Esophagus muscularis mucosa (tissue), 4 donors: ENCODE data around the gene IWS1. TPM values are rescaled to one million over a fixed set of nuclear protein-coding genes. Genes with fewer than 3 reads are reported as not detected.

Experiments
- DNase-seq: peaks from one replicate; pipeline ENCODE4 v3.0.0-alpha.2; 2017; ENCODE audit errors: extremely low spot score
- H3K27ac ChIP-seq, 4 donors: fragments of 200-600 bp; sonication (generic); replicated peaks in 1 of 4; 1 replicate in 3 of 4; 2 replicates in 1 of 4; pipeline ENCODE4 v1.5.1; 2016 to 2019; ENCODE audit warnings: mild to moderate bottlenecking in 1 of 4
- H3K27me3 ChIP-seq, 4 donors: fragments of 200-600 bp; sonication (generic); one replicate each; pipeline versions ENCODE4 v1.5.1 to v1.6.0; 2016 to 2019
- H3K36me3 ChIP-seq, 4 donors: fragments of 200-600 bp; sonication (generic); one replicate each; pipeline ENCODE4 v1.5.1; 2016 to 2019
- H3K4me1 ChIP-seq, 4 donors: fragments of 200-600 bp; sonication (generic); one replicate each; pipeline ENCODE4 v1.5.1; 2016 to 2019
- H3K4me3 ChIP-seq, 4 donors: fragments of 200-600 bp; sonication (generic); 1 replicate in 2 of 4; 2 replicates in 2 of 4; pipeline ENCODE4 v1.5.1; 2016 to 2019; ENCODE audit warnings: mild to moderate bottlenecking in 4 of 4, moderate library complexity in 1 of 4
- H3K9me3 ChIP-seq, 4 donors: fragments of 200-600 bp; sonication (generic); 1 replicate in 3 of 4; 2 replicates in 1 of 4; pipeline ENCODE4 v1.5.1; 2016 to 2019
- EP300 ChIP-seq: sonication (generic); formaldehyde crosslinking; IDR thresholded peaks from one replicate; pipeline ENCODE4 v1.6.1; 2017; ENCODE audit warnings: antibody characterized with exemption
- POLR2A ChIP-seq: fragments of 450-650 bp; IDR thresholded peaks from one replicate; pipeline ENCODE4 v1.6.1; 2017; ENCODE audit warnings: antibody characterized with exemption, moderate library complexity, mild to moderate bottlenecking, low read depth
- POLR2AphosphoS5 ChIP-seq, 2 donors: sonication (generic); formaldehyde crosslinking; IDR thresholded peaks; one replicate each; pipeline ENCODE4 v1.6.1; 2017; ENCODE audit warnings: antibody characterized with exemption in 2 of 2
- WGBS: methylation state at CpG from one replicate; pipeline ENCODE4 v1.1.5; 2018; 5-methylcytosine and 5-hydroxymethylcytosine counted together
- intact Hi-C: fragments of 100-400 bp; cut with DNase I; formaldehyde crosslinking; loops from one replicate; pipeline ENCODE4 v1.15.1; 2023
- total RNA-seq, 4 donors: library from RNA; depleted of rRNA; stranded (reverse); fragments of >200 nt; gene quantifications; one replicate each; pipeline versions ENCODE4 v1.1.0 to v1.2.1, GENCODE V29; 2016
- TF ChIP-seq, protein P1 (sequence below), 3 experiments: fragments of 200-600 bp in 2 of 3; fragments of 450-650 bp in 1 of 3; sonication (generic) in 2 of 3; IDR thresholded peaks; one replicate each; pipeline ENCODE4 v1.5.1; 2017 to 2019; ENCODE audit warnings: antibody characterized with exemption in 3 of 3, mild to moderate bottlenecking in 2 of 3, moderate library complexity in 1 of 3

IWS1 gene
- total RNA-seq, 4 donors from 2014 or later, result 32.6 to 38.1 (median 34.7) TPM

DNA sequence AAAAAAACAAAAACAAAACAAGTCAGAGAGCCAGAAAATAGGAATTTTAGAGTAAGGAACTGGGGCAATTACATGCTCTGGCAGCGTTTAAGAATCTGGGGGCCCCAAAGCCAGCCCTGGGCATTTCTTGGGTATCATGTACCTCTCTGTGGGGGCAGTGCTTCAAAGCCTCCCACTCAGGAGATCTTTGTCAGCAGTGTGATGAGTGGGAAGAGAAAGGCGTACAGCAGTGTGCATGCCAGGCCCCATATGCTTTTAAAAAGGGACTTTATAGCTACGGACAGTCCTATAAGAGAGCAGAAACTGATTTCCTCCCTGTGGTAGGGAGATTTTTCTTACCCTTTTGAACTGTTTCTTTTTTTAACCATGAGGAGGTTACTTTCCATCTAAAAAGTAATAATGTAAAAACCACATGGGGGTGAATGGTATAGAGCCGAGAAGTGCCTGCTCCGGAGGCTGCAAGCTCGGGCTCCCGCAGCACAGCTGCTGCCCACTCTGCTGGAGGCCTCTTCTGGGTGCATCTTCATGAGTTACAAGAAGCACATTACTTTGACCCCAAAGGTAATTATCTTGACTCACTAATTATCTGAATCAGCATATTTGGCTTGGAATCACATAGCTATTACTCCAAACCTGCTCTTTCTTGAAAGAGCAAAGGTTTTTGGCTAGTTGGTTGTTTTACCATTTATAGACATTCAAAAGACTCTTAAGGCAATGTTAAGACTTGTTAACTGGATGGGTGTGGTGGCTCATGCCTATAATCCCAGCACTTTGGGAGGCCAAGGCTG, 61.6 kb downstream of the IWS1 start:
- Histone ChIP-seq H3K27me3 (no peaks in the 10 kb centered on the region), H3K4me1 (no peaks in the 10 kb centered on the region), H3K27ac (no peak overlapping the region), H3K36me3 (peaks cover 0 to 30% (median 8%) of the 10 kb centered on the region in 4 donors), H3K9me3 (no peaks in the 10 kb centered on the region), H3K4me3 (no peak overlapping the region)
- intact Hi-C loops, result no loop called here
- TF ChIP-seq, protein P1, sequence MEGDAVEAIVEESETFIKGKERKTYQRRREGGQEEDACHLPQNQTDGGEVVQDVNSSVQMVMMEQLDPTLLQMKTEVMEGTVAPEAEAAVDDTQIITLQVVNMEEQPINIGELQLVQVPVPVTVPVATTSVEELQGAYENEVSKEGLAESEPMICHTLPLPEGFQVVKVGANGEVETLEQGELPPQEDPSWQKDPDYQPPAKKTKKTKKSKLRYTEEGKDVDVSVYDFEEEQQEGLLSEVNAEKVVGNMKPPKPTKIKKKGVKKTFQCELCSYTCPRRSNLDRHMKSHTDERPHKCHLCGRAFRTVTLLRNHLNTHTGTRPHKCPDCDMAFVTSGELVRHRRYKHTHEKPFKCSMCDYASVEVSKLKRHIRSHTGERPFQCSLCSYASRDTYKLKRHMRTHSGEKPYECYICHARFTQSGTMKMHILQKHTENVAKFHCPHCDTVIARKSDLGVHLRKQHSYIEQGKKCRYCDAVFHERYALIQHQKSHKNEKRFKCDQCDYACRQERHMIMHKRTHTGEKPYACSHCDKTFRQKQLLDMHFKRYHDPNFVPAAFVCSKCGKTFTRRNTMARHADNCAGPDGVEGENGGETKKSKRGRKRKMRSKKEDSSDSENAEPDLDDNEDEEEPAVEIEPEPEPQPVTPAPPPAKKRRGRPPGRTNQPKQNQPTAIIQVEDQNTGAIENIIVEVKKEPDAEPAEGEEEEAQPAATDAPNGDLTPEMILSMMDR (IDR thresholded peaks at IDR 0.05), result no peak
- TF ChIP-seq EP300 (no peak), POLR2A (no peak), POLR2AphosphoS5 (IDR thresholded peaks at IDR 0.05) (no peak)
- 94% methylated on average over 7 of the region's 7 CpGs for WGBS
- no peak for DNase-seq

DNA sequence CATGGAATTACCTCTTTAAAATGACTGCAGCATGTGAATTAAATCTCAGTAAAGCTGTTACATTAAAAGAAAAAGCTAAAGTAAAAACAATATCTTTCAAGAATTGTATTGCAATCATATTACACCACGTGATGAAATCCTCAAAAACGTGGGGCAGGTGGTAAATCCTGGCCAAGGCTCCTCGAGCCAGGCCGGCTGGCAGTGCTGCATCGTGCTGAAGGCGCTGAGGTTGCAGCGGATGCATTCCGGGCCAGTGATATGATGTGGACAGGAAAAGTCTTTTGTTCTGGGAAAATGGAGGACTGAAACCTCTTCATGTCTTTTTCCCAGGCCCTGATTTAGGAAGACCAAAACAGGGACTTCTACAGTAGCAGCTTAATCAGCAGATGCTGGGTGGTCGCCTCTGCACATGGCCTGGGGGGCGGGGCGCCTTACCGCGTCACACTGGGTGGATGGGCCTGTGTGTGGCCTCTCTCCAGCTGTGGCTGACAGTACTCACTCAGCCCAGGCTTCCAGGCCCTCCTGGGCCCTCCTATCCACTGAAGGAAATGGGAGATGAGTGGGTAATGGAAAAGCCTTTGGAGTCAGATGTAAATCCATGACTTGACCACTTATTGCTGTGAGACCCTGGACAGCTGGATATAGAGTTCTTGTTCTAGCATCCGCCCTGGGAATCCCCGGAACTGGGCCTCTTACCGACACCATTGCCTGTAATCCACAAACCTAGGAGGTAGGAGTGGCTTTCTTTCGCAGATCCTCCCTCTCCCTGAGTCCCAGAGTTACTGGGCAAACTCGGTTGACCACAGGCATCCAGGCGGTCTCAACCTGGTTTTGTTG, 62.9 kb downstream of the IWS1 start:
- Histone ChIP-seq H3K27ac (no peak overlapping the region), H3K36me3 (peaks cover 0 to 18% (median 0%) of the 10 kb centered on the region in 4 donors), H3K4me1 (no peaks in the 10 kb centered on the region), H3K4me3 (no peak overlapping the region), H3K27me3 (no peaks in the 10 kb centered on the region), H3K9me3 (no peaks in the 10 kb centered on the region)
- DNase-seq, result no peak
- 83% methylated on average over 19 of the region's 19 CpGs for WGBS
- no peak for TF ChIP-seq POLR2AphosphoS5 (IDR thresholded peaks at IDR 0.05)
- no peak for TF ChIP-seq POLR2A
- TF ChIP-seq, protein P1 (IDR thresholded peaks at IDR 0.05), result no peak
- TF ChIP-seq EP300, result no peak
- intact Hi-C loops, result no loop called here

DNA sequence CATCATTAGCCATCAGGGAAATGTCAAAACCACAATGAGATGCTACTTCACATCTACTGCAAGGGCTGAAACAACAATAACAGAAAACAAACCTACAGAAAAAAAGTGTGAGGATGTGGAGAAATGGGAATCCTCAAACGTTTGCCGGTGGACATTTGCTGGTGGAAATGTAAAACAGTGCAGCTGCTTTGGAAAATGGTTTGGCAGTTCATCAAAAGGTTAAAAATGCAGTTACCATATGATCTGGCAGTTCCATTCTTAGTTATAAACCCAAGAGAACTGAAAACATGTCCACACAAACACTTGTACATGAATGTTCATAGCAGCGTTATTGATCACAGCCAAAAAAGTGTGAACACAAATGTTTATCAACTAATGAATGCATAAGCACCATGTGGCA, 63.8 kb downstream of the IWS1 start:
- Histone ChIP-seq H3K9me3 (no peaks in the 10 kb centered on the region), H3K4me3 (no peak overlapping the region), H3K36me3 (peaks cover 0 to 12% (median 0%) of the 10 kb centered on the region in 4 donors), H3K27ac (no peak overlapping the region), H3K4me1 (no peaks in the 10 kb centered on the region), H3K27me3 (no peaks in the 10 kb centered on the region)
- intact Hi-C loops, result no loop called here
- whole genome bisulfite sequencing, result 54% methylated on average over 3 of the region's 3 CpGs
- DNase-seq, result no peak
- TF ChIP-seq POLR2AphosphoS5 (IDR thresholded peaks at IDR 0.05) (no peak), EP300 (no peak), POLR2A (no peak)
- TF ChIP-seq, protein P1 (IDR thresholded peaks at IDR 0.05), result no peak

DNA sequence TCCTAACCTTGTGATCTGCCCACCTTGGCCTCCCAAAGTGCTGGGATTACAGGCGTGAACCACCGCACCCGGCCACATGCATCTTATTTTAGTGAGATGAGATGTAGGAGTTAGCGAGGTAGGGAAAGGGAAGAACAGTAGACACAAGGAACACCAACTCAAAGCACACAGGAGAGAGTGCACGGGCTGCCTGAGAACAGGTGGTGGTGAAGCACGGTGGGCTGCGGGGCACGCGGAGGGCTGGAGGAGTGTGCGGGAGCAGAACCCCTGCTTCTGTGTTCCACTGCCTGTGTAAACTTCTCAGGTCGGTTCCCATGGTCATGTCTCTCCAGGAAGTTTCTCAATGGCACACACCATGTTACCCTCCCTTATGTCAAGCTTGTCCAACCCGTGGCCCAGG, 69.3 kb downstream of the IWS1 start:
- Histone ChIP-seq H3K4me3 (no peak overlapping the region), H3K4me1 (no peaks in the 10 kb centered on the region), H3K27me3 (no peaks in the 10 kb centered on the region), H3K9me3 (no peaks in the 10 kb centered on the region), H3K36me3 (peaks cover 0 to 8% (median 0%) of the 10 kb centered on the region in 4 donors), H3K27ac (no peak overlapping the region)
- no peak for DNase-seq
- no peak for TF ChIP-seq EP300
- TF ChIP-seq POLR2AphosphoS5 (IDR thresholded peaks at IDR 0.05), result no peak
- TF ChIP-seq, protein P1 (IDR thresholded peaks at IDR 0.05), result no peak
- TF ChIP-seq POLR2A, result no peak
- intact Hi-C loops, result no loop called here
- 97% methylated on average over 12 of the region's 12 CpGs for WGBS
